Retinal pigment epithelial cell (primary cell): Measurements from ENCODE around the gene CBLIF.
"Not testable (repeated sequence)": the region's sequence is repeated elsewhere in the genome, so short reads cannot be mapped to it uniquely, and the experiment has no call there.

Experiments
- DNase-seq: peaks from one replicate; pipeline ENCODE4 v3.0.0-alpha.2; 2010; ENCODE audit warnings: low read depth
- H3K4me3 ChIP-seq: 2 replicates; pipeline ENCODE4 v1.5.1; 2011; ENCODE audit warnings: mild to moderate bottlenecking, low read length, control low read depth, moderate library complexity
- TF ChIP-seq, protein P1 (sequence below): conservative IDR thresholded peaks from 2 replicates; pipeline ENCODE4 v1.5.1; 2011; ENCODE audit warnings: low read depth, low read length, control low read depth, inconsistent platforms

The CBLIF gene

DNA sequence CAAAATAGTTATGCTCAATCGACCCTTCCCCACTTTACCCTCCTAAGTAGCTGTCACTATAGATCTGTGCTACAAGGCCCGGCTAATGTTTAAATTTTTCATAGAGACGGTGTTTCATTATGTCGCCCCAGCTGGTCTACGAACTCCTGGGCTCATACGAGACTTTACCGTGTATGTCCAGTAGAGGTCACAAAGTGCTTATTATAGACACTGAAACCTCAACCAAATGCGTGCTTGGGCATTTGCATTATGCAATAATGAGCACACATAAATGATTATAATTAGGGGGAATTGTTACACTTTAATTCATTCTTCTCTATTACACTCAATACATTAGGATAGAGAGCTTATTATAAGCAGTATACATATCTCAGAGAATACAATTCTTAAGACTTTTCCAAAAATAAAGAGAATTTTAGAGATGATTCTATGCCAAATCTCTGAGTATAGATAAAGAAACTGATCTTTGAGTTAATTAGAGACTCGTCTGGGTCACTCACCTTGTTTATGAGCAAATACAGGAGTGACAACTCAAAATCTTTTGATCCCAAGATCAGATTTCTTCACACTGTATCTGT lies 22.2 kb downstream of the CBLIF start:
- TF ChIP-seq, protein P1, sequence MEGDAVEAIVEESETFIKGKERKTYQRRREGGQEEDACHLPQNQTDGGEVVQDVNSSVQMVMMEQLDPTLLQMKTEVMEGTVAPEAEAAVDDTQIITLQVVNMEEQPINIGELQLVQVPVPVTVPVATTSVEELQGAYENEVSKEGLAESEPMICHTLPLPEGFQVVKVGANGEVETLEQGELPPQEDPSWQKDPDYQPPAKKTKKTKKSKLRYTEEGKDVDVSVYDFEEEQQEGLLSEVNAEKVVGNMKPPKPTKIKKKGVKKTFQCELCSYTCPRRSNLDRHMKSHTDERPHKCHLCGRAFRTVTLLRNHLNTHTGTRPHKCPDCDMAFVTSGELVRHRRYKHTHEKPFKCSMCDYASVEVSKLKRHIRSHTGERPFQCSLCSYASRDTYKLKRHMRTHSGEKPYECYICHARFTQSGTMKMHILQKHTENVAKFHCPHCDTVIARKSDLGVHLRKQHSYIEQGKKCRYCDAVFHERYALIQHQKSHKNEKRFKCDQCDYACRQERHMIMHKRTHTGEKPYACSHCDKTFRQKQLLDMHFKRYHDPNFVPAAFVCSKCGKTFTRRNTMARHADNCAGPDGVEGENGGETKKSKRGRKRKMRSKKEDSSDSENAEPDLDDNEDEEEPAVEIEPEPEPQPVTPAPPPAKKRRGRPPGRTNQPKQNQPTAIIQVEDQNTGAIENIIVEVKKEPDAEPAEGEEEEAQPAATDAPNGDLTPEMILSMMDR = peak; percentile 68
- no peak overlapping the region for H3K4me3 ChIP-seq
- peak; percentile 27 for DNase-seq

DNA sequence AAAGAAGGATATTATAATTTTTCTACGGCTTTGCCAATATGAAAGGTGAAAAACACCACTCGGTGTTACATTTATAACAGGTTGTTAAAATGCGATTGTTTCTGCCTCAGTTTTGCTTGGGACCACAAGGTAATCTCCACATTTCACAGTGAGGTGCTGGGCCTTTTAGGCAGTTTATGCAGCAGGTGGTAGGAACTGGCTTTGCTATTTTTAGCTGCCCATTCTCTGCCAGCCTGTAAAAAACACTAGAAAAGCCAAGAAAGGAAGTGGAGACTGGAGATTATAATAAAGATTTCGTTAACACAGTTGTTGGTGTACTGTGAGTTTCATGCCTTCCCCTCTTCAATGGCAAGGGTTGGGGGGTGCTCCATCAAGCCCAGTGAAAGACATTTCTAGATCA lies 26.7 kb downstream of the CBLIF start:
- no peak for DNase-seq

DNA sequence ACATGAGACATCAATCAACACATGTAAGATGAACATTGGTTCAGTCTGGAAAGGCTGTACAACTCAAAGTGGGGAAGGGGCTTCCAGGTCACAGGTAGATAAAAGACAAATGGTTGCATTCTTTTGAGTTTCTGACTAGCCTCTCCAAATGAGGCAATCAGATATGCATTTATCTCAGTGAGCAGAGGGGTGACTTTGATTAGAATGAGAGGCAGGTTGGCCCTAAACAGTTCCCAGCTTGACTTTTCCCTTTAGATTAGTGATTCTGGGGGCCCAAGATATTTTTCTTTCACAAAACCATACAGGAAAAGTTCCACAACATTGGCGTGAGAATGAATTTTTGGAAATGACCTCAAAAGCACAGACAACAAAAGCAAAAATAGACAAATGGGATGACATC lies 28.9 kb downstream of the CBLIF start:
- not testable (repeated sequence) for DNase-seq, H3K4me3 ChIP-seq

More for the DNA sequence above, 26.7 kb downstream of the CBLIF start:
- TF ChIP-seq, protein P1 = no peak
- no peak overlapping the region for H3K4me3 ChIP-seq

DNA sequence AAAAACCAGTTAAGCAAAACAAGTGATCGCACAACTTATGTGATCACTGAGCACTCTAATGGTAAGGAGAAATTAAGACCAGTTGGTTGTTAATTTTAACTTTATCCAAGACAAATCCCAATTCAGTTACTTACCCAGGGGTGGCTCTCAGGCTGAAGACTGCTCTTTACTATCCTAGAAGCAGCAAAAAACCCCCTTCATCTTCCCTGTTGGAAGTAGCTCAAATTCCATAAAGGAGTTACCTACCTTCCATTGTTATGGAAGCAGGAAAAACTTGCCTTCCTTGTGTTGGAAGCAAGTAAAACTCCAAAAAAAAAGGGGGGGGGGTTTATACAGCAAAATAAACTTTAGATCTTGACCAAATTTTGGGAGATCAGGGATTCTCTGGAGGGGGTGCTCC lies 29.5 kb downstream of the CBLIF start:
- no peak overlapping the region for H3K4me3 ChIP-seq
- TF ChIP-seq, protein P1 = no peak
- DNase-seq = no peak

DNA sequence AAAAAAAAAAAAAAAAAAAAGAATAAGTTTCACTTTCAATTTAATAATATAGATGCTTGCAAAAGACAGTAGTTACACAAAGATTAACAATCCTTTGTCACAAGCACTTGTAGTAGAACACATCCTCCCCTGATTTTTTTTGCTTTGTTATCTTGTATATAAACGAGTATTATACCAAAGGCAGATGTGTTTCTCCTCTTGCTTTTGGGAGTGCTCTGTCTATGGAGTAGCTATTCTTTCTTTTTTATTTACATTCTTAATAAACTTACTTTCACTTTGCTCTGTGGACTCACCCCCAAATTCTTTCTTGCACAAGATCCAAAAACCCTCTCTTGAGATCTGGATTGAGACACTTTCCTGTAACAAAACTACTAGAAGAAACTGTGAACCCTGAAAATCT lies 31.3 kb downstream of the CBLIF start:
- TF ChIP-seq, protein P1 = no peak
- no peak for DNase-seq

DNA sequence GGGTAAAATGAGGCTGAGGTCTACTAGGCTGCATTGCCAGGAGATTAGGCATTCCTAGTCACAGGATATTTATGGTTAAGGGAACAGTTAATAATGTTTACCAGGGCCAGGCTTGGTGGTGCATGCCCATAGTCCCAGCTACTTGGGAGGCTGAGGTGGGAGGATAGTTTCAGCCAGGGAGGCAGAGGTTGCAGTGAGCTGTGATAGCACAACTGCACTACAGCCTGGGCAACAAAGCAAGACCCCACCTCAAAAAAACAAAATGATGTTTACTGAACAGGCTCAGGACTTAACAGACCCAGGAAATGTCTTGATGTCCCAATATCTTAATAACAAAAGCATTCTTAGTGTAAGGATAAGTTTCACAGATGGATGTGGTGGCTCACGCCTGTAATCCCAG lies 31.9 kb downstream of the CBLIF start:
- TF ChIP-seq, protein P1 = no peak
- H3K4me3 ChIP-seq = no peak overlapping the region
- DNase-seq = no peak

More for the DNA sequence above, 31.3 kb downstream of the CBLIF start:
- no peak overlapping the region for H3K4me3 ChIP-seq

DNA sequence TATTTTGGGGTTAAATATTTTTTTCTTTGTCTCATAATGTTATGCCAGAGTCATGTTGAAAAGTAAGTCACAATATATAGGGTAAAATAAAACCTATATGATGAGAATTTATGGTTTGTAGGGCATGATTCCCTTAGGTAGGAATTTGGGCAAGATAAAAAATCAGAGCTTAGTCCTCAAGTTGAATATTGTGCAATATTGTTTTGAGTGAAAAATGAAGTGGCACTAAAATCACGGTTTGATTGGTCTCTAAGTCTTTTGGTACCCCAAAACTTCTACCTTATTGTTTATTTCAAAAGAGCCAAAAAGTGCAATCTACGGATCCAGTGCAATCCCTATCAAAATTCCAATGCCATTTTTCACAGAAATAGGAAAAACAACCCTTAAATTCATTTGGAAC lies 33.1 kb downstream of the CBLIF start:
- H3K4me3 ChIP-seq = no peak overlapping the region
- no peak for DNase-seq
- TF ChIP-seq, protein P1 = no peak

DNA sequence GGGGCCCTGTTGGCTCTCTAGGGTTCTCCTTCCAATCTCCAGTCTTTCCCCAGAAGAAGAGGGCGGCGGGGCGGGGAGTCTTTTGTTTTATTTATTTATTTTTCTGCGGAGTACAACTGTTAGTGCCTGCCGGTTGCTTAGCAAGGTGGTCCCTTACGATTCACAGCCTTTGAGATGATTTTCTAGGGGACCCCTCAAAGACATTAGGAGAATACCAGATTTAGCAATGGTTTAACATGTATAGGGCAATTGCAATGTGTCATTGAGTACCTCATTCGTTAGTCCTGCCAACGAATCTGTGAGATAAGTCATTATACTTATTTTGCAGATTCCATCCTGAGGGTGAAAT lies 34.4 kb downstream of the CBLIF start:
- H3K4me3 ChIP-seq = peak overlapping the region; percentile 92
- no peak for DNase-seq
- TF ChIP-seq, protein P1 = no peak
